HepG2 (cell line): ENCODE data around the gene LCLAT1. TPM values are rescaled to one million over a fixed set of nuclear protein-coding genes. Genes with fewer than 3 reads are reported as not detected.
A peak's percentile ranks its signal among the peaks of the same experiment; 100 is the strongest.

Experiments used
- AGO2 ChIP-seq: fragments of 200-400 bp; formaldehyde crosslinking; optimal IDR thresholded peaks from 2 replicates; pipeline ENCODE3; 2017; ENCODE audit warnings: mild to moderate bottlenecking, low read depth, low read length, moderate library complexity
- CHD2 ChIP-seq: IDR thresholded peaks from 2 replicates; pipeline ENCODE4 v1.6.1; 2011; ENCODE audit warnings: low read depth, low read length, improper control_type of control experiment
- DZIP1 ChIP-seq: sonication (generic); formaldehyde crosslinking; IDR thresholded peaks from 2 replicates; pipeline ENCODE4 v1.5.0; 2020; ENCODE audit warnings: mild to moderate bottlenecking, missing genetic modification reagents
- E2F2 ChIP-seq: sonication (generic); formaldehyde crosslinking; IDR thresholded peaks from 2 replicates; pipeline ENCODE4 v1.4.0; 2020; ENCODE audit warnings: missing genetic modification reagents, borderline replicate concordance
- FOSL2 ChIP-seq: sonication (generic); formaldehyde crosslinking; IDR thresholded peaks from 2 replicates; pipeline ENCODE4 v1.4.0; 2020; ENCODE audit warnings: missing genetic modification reagents
- FOXA3 ChIP-seq: IDR thresholded peaks from 2 replicates; pipeline ENCODE4 v1.6.1; 2016; ENCODE audit warnings: missing genetic modification reagents, missing compliant biosample characterization
- FUBP1 ChIP-seq: sonication (generic); formaldehyde crosslinking; IDR thresholded peaks from 2 replicates; pipeline ENCODE4 v1.5.1; 2020; ENCODE audit warnings: missing genetic modification reagents, mild to moderate bottlenecking, borderline replicate concordance
- GMEB1 ChIP-seq: sonication (generic); formaldehyde crosslinking; IDR thresholded peaks from 2 replicates; pipeline ENCODE4 v1.5.1; 2020; ENCODE audit warnings: missing genetic modification reagents, mild to moderate bottlenecking, borderline replicate concordance
- HOXD1 ChIP-seq: sonication (generic); formaldehyde crosslinking; IDR thresholded peaks from 2 replicates; pipeline ENCODE4 v1.5.0; 2020; ENCODE audit warnings: missing genetic modification reagents
- IKZF1 ChIP-seq: fragments of 450-650 bp; IDR thresholded peaks from 2 replicates; pipeline ENCODE4 v1.7.1; 2016
- PITX1 ChIP-seq: sonication (generic); formaldehyde crosslinking; IDR thresholded peaks from 2 replicates; pipeline ENCODE4 v1.5.1; 2020; ENCODE audit warnings: mild to moderate bottlenecking, missing genetic modification reagents
- TRIM24 ChIP-seq: sonication (generic); formaldehyde crosslinking; IDR thresholded peaks from 2 replicates; pipeline ENCODE4 v1.8.0; 2022; ENCODE audit warnings: mild to moderate bottlenecking, missing genetic modification reagents
- ZNF329 ChIP-seq: sonication (generic); formaldehyde crosslinking; IDR thresholded peaks from 2 replicates; pipeline ENCODE4 v1.9.0; 2021; ENCODE audit warnings: low read depth, mild to moderate bottlenecking, missing genetic modification reagents
- ZNF589 ChIP-seq: sonication (generic); formaldehyde crosslinking; conservative IDR thresholded peaks from 2 replicates; pipeline ENCODE4 v1.8.0; 2022; ENCODE audit warnings: mild to moderate bottlenecking, moderate library complexity, missing genetic modification reagents
- ZNF776 ChIP-seq: sonication (generic); formaldehyde crosslinking; IDR thresholded peaks from 2 replicates; pipeline ENCODE4 v1.4.0; 2020; ENCODE audit warnings: mild to moderate bottlenecking, missing genetic modification reagents
- ZNF839 ChIP-seq: sonication (generic); formaldehyde crosslinking; IDR thresholded peaks from 2 replicates; pipeline ENCODE4 v1.4.0; 2020; ENCODE audit warnings: missing genetic modification reagents, mild to moderate bottlenecking, borderline replicate concordance
- polyA plus RNA-seq, 8 experiments: library from polyadenylated mRNA; depleted of rRNA in 3 of 8; stranded (reverse) in 7 of 8; unstranded in 1 of 8; fragments of >200 nt; fragmentation: Illumina TruSeq in 4 of 8; extraction: Trizol in 4 of 8; gene quantifications; 2 replicates each; pipeline versions ENCODE4 v1.2.1 to v1.2.3, GENCODE V29; 2011 to 2016; ENCODE audit warnings: low read depth in 4 of 8, missing spikeins in 1 of 8, mixed read lengths in 1 of 8; ENCODE audit not compliant: insufficient read depth in 1 of 8
- total RNA-seq, 5 experiments: library from RNA; depleted of rRNA; stranded (reverse); fragments of >200 nt; fragmentation: Illumina TruSeq; extraction: Trizol; gene quantifications; 2 replicates each; pipeline ENCODE4 v1.2.3, GENCODE V29; 2016; ENCODE audit warnings: low read depth in 1 of 5
- TF ChIP-seq, protein P1 (sequence below): sonication (generic); formaldehyde crosslinking; IDR thresholded peaks from 2 replicates; pipeline ENCODE4 v1.4.0; 2020; ENCODE audit warnings: missing genetic modification reagents, borderline replicate concordance

Gene LCLAT1
- total and polyA plus RNA-seq, 2 of the 13 experiments (the other 11 are each of a cell fraction or from before 2014, with no cell fraction given) = 18.0 to 28.0 TPM

DNA sequence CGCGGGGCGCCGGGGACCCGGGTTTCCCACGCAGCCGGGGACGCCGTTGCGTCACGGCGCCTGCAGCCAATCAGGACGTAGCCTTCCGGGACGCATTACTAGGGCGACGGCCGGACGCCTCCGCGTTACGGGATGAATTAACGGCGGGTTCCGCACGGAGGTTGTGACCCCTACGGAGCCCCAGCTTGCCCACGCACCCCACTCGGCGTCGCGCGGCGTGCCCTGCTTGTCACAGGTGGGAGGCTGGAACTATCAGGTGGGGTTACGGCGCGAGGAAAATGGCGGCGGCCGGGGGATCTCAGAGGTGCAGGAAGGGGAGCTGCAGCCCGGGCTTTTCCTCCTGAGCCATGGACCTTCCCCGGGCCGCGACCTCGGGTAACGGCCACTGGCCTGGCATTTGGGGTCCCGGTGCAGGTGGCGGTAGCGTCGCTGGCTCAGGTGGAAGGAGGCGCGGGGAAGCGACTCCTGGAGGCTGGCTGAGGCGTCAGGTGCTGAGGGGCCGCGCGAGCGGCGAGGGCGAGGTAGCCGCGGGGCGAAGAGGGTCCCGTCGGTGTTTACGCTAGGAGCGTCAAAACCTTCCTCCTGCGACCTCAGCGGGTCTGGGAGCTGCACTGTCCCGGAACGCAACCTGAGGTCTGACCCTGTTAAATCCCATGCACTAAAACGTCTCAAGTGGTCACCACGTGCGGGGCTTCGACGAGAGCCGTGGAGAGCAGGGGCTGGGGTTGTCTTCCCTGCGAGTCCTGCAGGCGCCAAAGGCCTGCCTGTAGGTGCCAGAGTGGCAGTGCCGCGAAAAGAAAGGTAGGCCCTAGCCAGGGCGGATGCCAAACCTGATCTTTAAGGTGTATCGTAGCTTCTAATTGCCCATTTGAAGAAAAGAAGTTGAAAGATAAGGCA, at the start of gene LCLAT1 (continued):
- TF ChIP-seq ZNF839 (CRISPR knock-in tag) (peak; percentile 91), IKZF1 (no peak), CHD2 (no peak; the same call in 1 of the 2 replicates), ZNF776 (CRISPR knock-in tag) (peak; percentile 95), PITX1 (CRISPR knock-in tag) (peak; percentile 71), AGO2 (peak; percentile 80), GMEB1 (CRISPR knock-in tag) (peak; percentile 96), ZNF329 (peak; percentile 94), E2F2 (CRISPR knock-in tag) (peak; percentile 45), FOXA3 (peak; percentile 27; the same call in 1 of the 2 replicates), TRIM24 (CRISPR knock-in tag) (no peak), FUBP1 (no peak), ZNF589 (CRISPR knock-in tag) (peak; percentile 62), DZIP1 (CRISPR knock-in tag) (peak; percentile 99), HOXD1 (peak; percentile 46), FOSL2 (CRISPR knock-in tag) (peak; percentile 43; the same call in 1 of the 2 replicates)
- TF ChIP-seq, protein P1, sequence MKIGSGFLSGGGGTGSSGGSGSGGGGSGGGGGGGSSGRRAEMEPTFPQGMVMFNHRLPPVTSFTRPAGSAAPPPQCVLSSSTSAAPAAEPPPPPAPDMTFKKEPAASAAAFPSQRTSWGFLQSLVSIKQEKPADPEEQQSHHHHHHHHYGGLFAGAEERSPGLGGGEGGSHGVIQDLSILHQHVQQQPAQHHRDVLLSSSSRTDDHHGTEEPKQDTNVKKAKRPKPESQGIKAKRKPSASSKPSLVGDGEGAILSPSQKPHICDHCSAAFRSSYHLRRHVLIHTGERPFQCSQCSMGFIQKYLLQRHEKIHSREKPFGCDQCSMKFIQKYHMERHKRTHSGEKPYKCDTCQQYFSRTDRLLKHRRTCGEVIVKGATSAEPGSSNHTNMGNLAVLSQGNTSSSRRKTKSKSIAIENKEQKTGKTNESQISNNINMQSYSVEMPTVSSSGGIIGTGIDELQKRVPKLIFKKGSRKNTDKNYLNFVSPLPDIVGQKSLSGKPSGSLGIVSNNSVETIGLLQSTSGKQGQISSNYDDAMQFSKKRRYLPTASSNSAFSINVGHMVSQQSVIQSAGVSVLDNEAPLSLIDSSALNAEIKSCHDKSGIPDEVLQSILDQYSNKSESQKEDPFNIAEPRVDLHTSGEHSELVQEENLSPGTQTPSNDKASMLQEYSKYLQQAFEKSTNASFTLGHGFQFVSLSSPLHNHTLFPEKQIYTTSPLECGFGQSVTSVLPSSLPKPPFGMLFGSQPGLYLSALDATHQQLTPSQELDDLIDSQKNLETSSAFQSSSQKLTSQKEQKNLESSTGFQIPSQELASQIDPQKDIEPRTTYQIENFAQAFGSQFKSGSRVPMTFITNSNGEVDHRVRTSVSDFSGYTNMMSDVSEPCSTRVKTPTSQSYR (CRISPR knock-in tag) = peak; percentile 57; the same call in 1 of the 2 replicates
